ENCODE data around the gene FCRL6.

FCRL6 gene

GRCh38 chr1:159864262-159864661 is 62.1 kb downstream of the FCRL6 start:
- no peak for DNase-seq (ENCODE audit: extremely low read depth, insufficient read length)
- Histone ChIP-seq H3K4me3 (replicated peaks; ENCODE audit: low read depth, low read length) (no peak overlapping the region), H3K36me3 (ENCODE audit: control insufficient read depth, insufficient read depth, low read length) (no peaks in the 10 kb centered on the region), H3K27me3 (replicated peaks; ENCODE audit: control insufficient read depth, insufficient read depth, low read length) (peaks cover 1% of the 10 kb centered on the region)
- TF ChIP-seq CTCF (IDR thresholded peaks at IDR 0.05; ENCODE audit: insufficient read depth, low read length, poor library complexity, severe bottlenecking): no peak

Measured in GM06990 (cell line).